DMS153 (cell line): ENCODE data around the gene BTG4.

Source experiments
- DNase-seq: peaks from one replicate; lab custom pipeline; 2025; lab: John Stamatoyannopoulos, UW

Gene BTG4

GRCh38 chr11:111490496-111490895, 21.7 kb downstream of the BTG4 start:
- DNase-seq, result no peak

GRCh38 chr11:111483431-111483830, 28.8 kb downstream of the BTG4 start:
- DNase-seq, result no peak

- DNase-seq, result no peak
Observed at GRCh38 chr11:111479666-111480065, 32.5 kb downstream of the BTG4 start.

GRCh38 chr11:111477898-111478297, 34.3 kb downstream of the BTG4 start:
- DNase-seq, result no peak

- DNase-seq, result no peak
Observed at GRCh38 chr11:111476956-111477355, 35.2 kb downstream of the BTG4 start.

GRCh38 chr11:111476366-111476765, 35.8 kb downstream of the BTG4 start:
- no peak for DNase-seq

GRCh38 chr11:111474432-111474831, 37.8 kb downstream of the BTG4 start:
- no peak for DNase-seq

- no peak for DNase-seq
Observed at GRCh38 chr11:111472228-111472627, 40.0 kb downstream of the BTG4 start.

- no peak for DNase-seq
Observed at GRCh38 chr11:111469200-111469599, 43.0 kb downstream of the BTG4 start.

GRCh38 chr11:111466615-111467014, 45.6 kb downstream of the BTG4 start:
- no peak for DNase-seq

GRCh38 chr11:111465400-111465799, 46.8 kb downstream of the BTG4 start:
- no peak for DNase-seq

- no peak for DNase-seq
Observed at GRCh38 chr11:111463276-111463675, 48.9 kb downstream of the BTG4 start.

- no peak for DNase-seq
Observed at GRCh38 chr11:111462329-111462728, 49.9 kb downstream of the BTG4 start.

- DNase-seq, result no peak
Observed at GRCh38 chr11:111461460-111462235, 50.5 kb downstream of the BTG4 start.

- no peak for DNase-seq
Observed at GRCh38 chr11:111460856-111461255, 51.3 kb downstream of the BTG4 start.

GRCh38 chr11:111460340-111460739, 51.8 kb downstream of the BTG4 start:
- DNase-seq, result no peak

- no peak for DNase-seq
Observed at GRCh38 chr11:111459506-111460270, 52.5 kb downstream of the BTG4 start.

GRCh38 chr11:111457731-111458368, 54.3 kb downstream of the BTG4 start:
- no peak for DNase-seq

GRCh38 chr11:111456859-111457730, 55.1 kb downstream of the BTG4 start:
- DNase-seq, result no peak

GRCh38 chr11:111456086-111456858, 55.9 kb downstream of the BTG4 start:
- DNase-seq, result no peak
